Hepatocyte (in vitro differentiated cells): ENCODE data around the gene TTBK2. TPM values are rescaled to one million over a fixed set of nuclear protein-coding genes. Genes with fewer than 3 reads are reported as not detected.

Experiments
- DNase-seq: peaks from one replicate; pipeline ENCODE4 v3.0.0-alpha.2; 2016; ENCODE audit warnings: low spot score
- H2AFZ ChIP-seq: fragments of 200-600 bp; sonication (generic); 2 replicates; pipeline ENCODE4 v1.6.0; 2016; ENCODE audit warnings: antibody characterized with exemption, mild to moderate bottlenecking
- H3K27ac ChIP-seq: fragments of 200-600 bp; sonication (generic); 2 replicates; pipeline ENCODE4 v1.5.1; 2016; ENCODE audit warnings: mild to moderate bottlenecking
- H3K27me3 ChIP-seq: fragments of 200-600 bp; sonication (generic); 2 replicates; pipeline ENCODE4 v1.6.1; 2016
- H3K36me3 ChIP-seq: fragments of 200-600 bp; sonication (generic); replicated peaks from 2 replicates; pipeline ENCODE4 v1.5.1; 2016; ENCODE audit warnings: low read depth; ENCODE audit not compliant: insufficient read depth
- H3K4me1 ChIP-seq: fragments of 200-600 bp; sonication (generic); 2 replicates; pipeline ENCODE4 v1.5.1; 2016; ENCODE audit warnings: mild to moderate bottlenecking, moderate library complexity; ENCODE audit not compliant: insufficient read depth
- H3K4me2 ChIP-seq: fragments of 200-600 bp; sonication (generic); 2 replicates; pipeline ENCODE4 v1.6.0; 2016
- H3K4me3 ChIP-seq: fragments of 200-600 bp; sonication (generic); 2 replicates; pipeline ENCODE4 v1.5.1; 2016; ENCODE audit warnings: mild to moderate bottlenecking
- H3K79me2 ChIP-seq: fragments of 200-600 bp; sonication (generic); 2 replicates; pipeline ENCODE4 v1.6.0; 2017; ENCODE audit warnings: mild to moderate bottlenecking
- H3K9me2 ChIP-seq: fragments of 200-600 bp; sonication (generic); replicated peaks from 2 replicates; pipeline ENCODE4 v1.6.0; 2017; ENCODE audit warnings: mild to moderate bottlenecking; ENCODE audit not compliant: insufficient read depth
- H3K9me3 ChIP-seq: fragments of 200-600 bp; sonication (generic); 2 replicates; pipeline ENCODE4 v1.5.1; 2016; ENCODE audit warnings: low read depth, mild to moderate bottlenecking
- H4K20me1 ChIP-seq: fragments of 200-600 bp; sonication (generic); 2 replicates; pipeline ENCODE4 v1.6.0; 2016; ENCODE audit warnings: mild to moderate bottlenecking; ENCODE audit not compliant: insufficient read depth, poor library complexity, severe bottlenecking
- EZH2 ChIP-seq: fragments of 200-600 bp; sonication (generic); IDR thresholded peaks from 2 replicates; pipeline ENCODE4 v1.6.1; 2016; ENCODE audit warnings: antibody characterized with exemption, mild to moderate bottlenecking, borderline replicate concordance
- EZH2phosphoT487 ChIP-seq: fragments of 200-600 bp; sonication (generic); IDR thresholded peaks from one replicate; pipeline ENCODE4 v1.6.1; 2018; ENCODE audit warnings: antibody characterized with exemption, mild to moderate bottlenecking, low read depth, moderate library complexity; ENCODE audit not compliant: unreplicated experiment, severe bottlenecking
- WGBS: methylation state at CpG from one replicate; pipeline ENCODE4 v1.1.6; 2016; ENCODE audit warnings: low lambda C conversion rate; ENCODE audit errors: missing lambda C conversion rate; 5-methylcytosine and 5-hydroxymethylcytosine counted together
- polyA plus RNA-seq: library from polyadenylated mRNA; unstranded; fragments of >200 nt; fragmentation: Nextera tagmentation; extraction: Ambion mirVana; gene quantifications from 2 replicates; pipeline ENCODE4 v1.2.1, GENCODE V29; 2016
- total RNA-seq: library from RNA; depleted of rRNA; stranded (reverse); fragments of >200 nt; gene quantifications from 2 replicates; pipeline ENCODE4 v1.2.3, GENCODE V29; 2014
- TF ChIP-seq, protein P1 (sequence below): fragments of 200-600 bp; sonication (generic); IDR thresholded peaks from 2 replicates; pipeline ENCODE4 v1.5.1; 2016; ENCODE audit warnings: antibody characterized with exemption, mild to moderate bottlenecking; ENCODE audit not compliant: poor library complexity

The TTBK2 gene
- total and polyA plus RNA-seq, 2 experiments from 2014 or later, result 3.8 to 8.5 TPM

DNA sequence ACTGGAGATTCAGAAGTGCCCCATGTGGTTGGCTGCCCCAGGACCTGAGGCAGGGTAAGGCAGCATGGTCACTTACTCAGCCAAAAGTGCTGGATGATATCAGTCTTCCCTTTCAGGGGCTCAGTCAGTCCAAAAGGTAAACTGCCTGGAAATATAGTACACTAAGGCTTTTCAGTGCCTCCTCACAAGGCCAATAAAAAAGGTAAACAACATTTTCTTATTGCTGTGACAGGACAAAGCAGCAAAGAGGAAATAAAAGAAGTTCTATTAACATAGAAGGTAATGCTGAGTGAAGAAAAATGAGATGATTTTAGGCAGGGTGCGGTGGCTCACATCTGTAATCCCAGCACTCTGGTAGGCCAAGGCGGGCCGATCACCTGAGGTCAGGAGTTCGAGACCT, 117.1 kb downstream of the TTBK2 start:
- H3K4me3 ChIP-seq, result no peak overlapping the region
- H3K27ac ChIP-seq, result no peak overlapping the region
- no peak overlapping the region for H3K4me2 ChIP-seq
- H2AFZ ChIP-seq, result no peak overlapping the region
- H3K9me3 ChIP-seq, result no peaks in the 10 kb centered on the region
- DNase-seq, result no peak
- no peaks in the 10 kb centered on the region for H3K79me2 ChIP-seq
- H3K27me3 ChIP-seq, result no peaks in the 10 kb centered on the region
- no peaks in the 10 kb centered on the region for H4K20me1 ChIP-seq
- no peaks in the 10 kb centered on the region for H3K9me2 ChIP-seq
- 98% methylated on average over 4 of the region's 4 CpGs for WGBS
- TF ChIP-seq, protein P1, sequence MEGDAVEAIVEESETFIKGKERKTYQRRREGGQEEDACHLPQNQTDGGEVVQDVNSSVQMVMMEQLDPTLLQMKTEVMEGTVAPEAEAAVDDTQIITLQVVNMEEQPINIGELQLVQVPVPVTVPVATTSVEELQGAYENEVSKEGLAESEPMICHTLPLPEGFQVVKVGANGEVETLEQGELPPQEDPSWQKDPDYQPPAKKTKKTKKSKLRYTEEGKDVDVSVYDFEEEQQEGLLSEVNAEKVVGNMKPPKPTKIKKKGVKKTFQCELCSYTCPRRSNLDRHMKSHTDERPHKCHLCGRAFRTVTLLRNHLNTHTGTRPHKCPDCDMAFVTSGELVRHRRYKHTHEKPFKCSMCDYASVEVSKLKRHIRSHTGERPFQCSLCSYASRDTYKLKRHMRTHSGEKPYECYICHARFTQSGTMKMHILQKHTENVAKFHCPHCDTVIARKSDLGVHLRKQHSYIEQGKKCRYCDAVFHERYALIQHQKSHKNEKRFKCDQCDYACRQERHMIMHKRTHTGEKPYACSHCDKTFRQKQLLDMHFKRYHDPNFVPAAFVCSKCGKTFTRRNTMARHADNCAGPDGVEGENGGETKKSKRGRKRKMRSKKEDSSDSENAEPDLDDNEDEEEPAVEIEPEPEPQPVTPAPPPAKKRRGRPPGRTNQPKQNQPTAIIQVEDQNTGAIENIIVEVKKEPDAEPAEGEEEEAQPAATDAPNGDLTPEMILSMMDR, result no peak
- TF ChIP-seq EZH2, result no peak
- TF ChIP-seq EZH2phosphoT487, result no peak
- no peaks in the 10 kb centered on the region for H3K36me3 ChIP-seq
- no peaks in the 10 kb centered on the region for H3K4me1 ChIP-seq

DNA sequence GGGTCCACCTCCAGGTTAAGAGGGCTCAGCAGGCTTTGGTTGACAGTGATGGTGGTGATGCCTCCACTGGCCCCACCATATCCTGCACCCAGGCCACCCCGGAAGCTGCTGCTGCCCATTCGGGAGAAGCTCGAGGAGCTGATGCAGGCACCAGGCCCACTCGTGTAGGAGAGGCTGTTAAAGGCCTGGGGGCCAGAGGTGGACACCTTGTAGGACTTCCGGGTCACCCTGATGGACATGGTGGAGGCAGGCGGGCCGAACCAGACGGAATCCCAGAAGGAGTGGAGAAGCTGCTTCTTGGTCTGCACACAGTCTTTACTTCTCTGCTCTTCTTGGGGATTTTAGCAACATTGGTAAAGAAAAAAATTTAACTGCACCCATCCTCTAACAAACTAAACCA, 118.4 kb downstream of the TTBK2 start:
- H3K27ac ChIP-seq, result no peak overlapping the region

DNA sequence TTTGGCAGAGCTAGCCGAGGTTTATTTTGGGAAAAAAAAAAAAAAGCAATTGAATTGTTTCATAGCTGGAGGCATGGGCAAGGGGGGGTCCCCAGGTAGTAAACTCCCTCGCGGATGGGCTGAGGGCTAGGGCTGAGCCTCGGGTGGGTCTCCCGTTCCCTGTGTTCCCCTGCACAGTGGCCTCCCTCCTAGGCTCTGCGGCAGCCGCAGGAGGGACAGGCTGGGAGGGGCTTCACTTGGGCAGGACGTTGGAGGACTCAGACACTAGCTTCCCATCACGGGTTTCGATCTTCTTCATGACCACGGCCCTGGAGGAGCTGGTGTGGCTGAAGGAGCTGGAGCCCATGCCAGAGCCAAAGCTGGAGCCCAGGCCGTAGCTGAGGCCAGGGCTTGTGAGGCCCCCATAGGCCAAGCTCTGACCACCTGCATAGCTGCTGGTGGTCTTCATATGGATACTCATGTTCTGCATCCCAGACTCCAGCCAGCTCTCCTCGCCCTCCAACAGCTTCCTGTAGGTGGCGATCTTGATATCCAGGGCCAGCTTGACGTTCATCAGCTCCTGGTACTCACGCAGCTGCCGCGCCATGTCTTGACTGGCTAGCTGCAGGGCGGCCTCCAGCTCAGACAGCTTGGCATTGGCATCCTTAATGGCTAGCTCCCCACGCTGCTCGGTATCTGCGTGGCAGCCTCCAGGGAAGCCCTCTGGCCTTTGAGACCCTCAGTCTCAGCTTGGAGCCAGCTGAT, 119.7 kb downstream of the TTBK2 start:
- TF ChIP-seq EZH2phosphoT487, result no peak
- TF ChIP-seq, protein P1, result no peak
- no peak for TF ChIP-seq EZH2
- 92% methylated on average over 22 of the region's 22 CpGs for WGBS
- no peaks in the 10 kb centered on the region for H3K79me2 ChIP-seq
- no peak overlapping the region for H3K4me3 ChIP-seq
- no peaks in the 10 kb centered on the region for H3K9me2 ChIP-seq
- no peaks in the 10 kb centered on the region for H4K20me1 ChIP-seq
- no peak for DNase-seq
- H3K4me2 ChIP-seq, result no peak overlapping the region
- no peaks in the 10 kb centered on the region for H3K36me3 ChIP-seq
- H3K9me3 ChIP-seq, result no peaks in the 10 kb centered on the region
- no peaks in the 10 kb centered on the region for H3K4me1 ChIP-seq
- no peaks in the 10 kb centered on the region for H3K27me3 ChIP-seq
- H2AFZ ChIP-seq, result no peak overlapping the region
- no peak overlapping the region for H3K27ac ChIP-seq

More for the DNA sequence above, 118.4 kb downstream of the TTBK2 start:
- Histone ChIP-seq H3K4me3 (no peak overlapping the region), H3K9me3 (no peaks in the 10 kb centered on the region), H4K20me1 (no peaks in the 10 kb centered on the region), H3K4me1 (no peaks in the 10 kb centered on the region), H2AFZ (no peak overlapping the region), H3K9me2 (no peaks in the 10 kb centered on the region), H3K79me2 (no peaks in the 10 kb centered on the region), H3K27me3 (no peaks in the 10 kb centered on the region), H3K36me3 (no peaks in the 10 kb centered on the region), H3K4me2 (no peak overlapping the region)
- no peak for DNase-seq
- TF ChIP-seq, protein P1, result no peak
- no peak for TF ChIP-seq EZH2
- no peak for TF ChIP-seq EZH2phosphoT487
- over 99% methylated on average over 8 of the region's 8 CpGs for WGBS
